SU-DHL-6 (cell line): Measurements from ENCODE around the gene ZNF519.
"Not testable (repeated sequence)": the region's sequence is repeated elsewhere in the genome, so short reads cannot be mapped to it uniquely, and the experiment has no call there.

Source experiments
- H2AFZ ChIP-seq: fragments of 200-600 bp; sonication (generic); 2 replicates; pipeline ENCODE4 v1.6.1; 2014; ENCODE audit warnings: low read depth, mild to moderate bottlenecking, moderate library complexity, mixed read lengths, antibody characterized with exemption, low read length; ENCODE audit not compliant: severe bottlenecking
- H3F3A ChIP-seq: fragments of 200-600 bp; shearing (Covaris generic); 2 replicates; pipeline ENCODE4 v1.6.0; 2016; ENCODE audit warnings: antibody characterized with exemption, mild to moderate bottlenecking; ENCODE audit not compliant: insufficient read depth
- H3K27ac ChIP-seq: fragments of 200-600 bp; sonication (generic); 2 replicates; pipeline ENCODE4 v1.5.1; 2016; ENCODE audit warnings: low read depth, mild to moderate bottlenecking, low read length, moderate library complexity, mixed read lengths
- H3K27me3 ChIP-seq: fragments of 200-600 bp; sonication (generic), shearing (Covaris generic); 2 replicates; pipeline ENCODE4 v1.6.0; 2014; ENCODE audit warnings: mild to moderate bottlenecking, low read length
- H3K36me3 ChIP-seq: fragments of 200-600 bp; sonication (generic); 2 replicates; pipeline ENCODE4 v1.6.1; 2014; ENCODE audit warnings: mild to moderate bottlenecking, low read length, mixed read lengths
- H3K4me2 ChIP-seq: fragments of 300-600, 200-600 bp; shearing (Covaris generic), sonication (generic); 2 replicates; pipeline ENCODE4 v1.6.0; 2014; ENCODE audit warnings: low read length, low read depth, mild to moderate bottlenecking; ENCODE audit not compliant: poor library complexity, severe bottlenecking
- H3K4me3 ChIP-seq: fragments of 200-600 bp; sonication (generic); 2 replicates; pipeline ENCODE4 v1.5.1; 2014; ENCODE audit warnings: antibody characterized with exemption, low read length, mild to moderate bottlenecking, mixed read lengths; ENCODE audit not compliant: insufficient read depth, poor library complexity, severe bottlenecking
- H3K79me2 ChIP-seq: fragments of 200-600 bp; sonication (generic); 2 replicates; pipeline ENCODE4 v1.6.1; 2014; ENCODE audit warnings: mild to moderate bottlenecking, low read length, moderate library complexity; ENCODE audit not compliant: insufficient read depth
- H3K9ac ChIP-seq: fragments of 200-600 bp; sonication (generic); 2 replicates; pipeline ENCODE4 v1.7.0; 2014; ENCODE audit warnings: mild to moderate bottlenecking, low read length
- H3K9me2 ChIP-seq: fragments of 200-600 bp; sonication (generic); replicated peaks from 2 replicates; pipeline ENCODE4 v1.6.1; 2014; ENCODE audit warnings: low read length; ENCODE audit not compliant: insufficient read depth
- H3K9me3 ChIP-seq: fragments of 200-600 bp; sonication (generic); 2 replicates; pipeline ENCODE4 v1.6.1; 2014; ENCODE audit warnings: low read length, mixed read lengths; ENCODE audit not compliant: insufficient read depth
- H4K20me1 ChIP-seq: fragments of 200-600 bp; sonication (generic); 2 replicates; pipeline ENCODE4 v1.6.1; 2014; ENCODE audit warnings: low read depth, mild to moderate bottlenecking, antibody characterized with exemption, low read length, moderate library complexity, mixed read lengths

The ZNF519 gene

DNA sequence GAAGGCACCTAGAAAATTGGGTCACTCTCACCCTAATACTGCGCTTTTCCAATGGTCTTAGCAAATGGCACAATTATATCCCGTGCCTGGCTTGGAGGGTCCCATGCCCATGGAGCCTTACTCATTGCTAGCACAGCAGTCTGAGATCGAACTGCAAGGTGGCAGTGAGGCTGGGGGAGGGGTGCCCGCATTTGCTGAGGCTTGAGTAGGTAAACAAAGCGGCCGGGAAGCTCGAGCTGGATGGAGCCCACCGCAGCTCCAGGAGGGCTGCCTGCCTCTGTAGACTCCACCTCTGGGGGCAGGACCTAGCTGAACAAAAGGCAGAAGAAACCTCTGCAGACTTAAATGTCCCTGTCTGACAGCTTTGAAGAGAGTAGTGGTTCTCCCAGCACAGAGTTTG lies 30.7 kb upstream of the ZNF519 start:
- H3K4me2 ChIP-seq, H3F3A ChIP-seq, H3K9ac ChIP-seq, H3K9me2 ChIP-seq, H3K79me2 ChIP-seq, H3K4me3 ChIP-seq, H3K36me3 ChIP-seq, H4K20me1 ChIP-seq, H3K27ac ChIP-seq, H3K27me3 ChIP-seq, H2AFZ ChIP-seq, H3K9me3 ChIP-seq: not testable (repeated sequence)

DNA sequence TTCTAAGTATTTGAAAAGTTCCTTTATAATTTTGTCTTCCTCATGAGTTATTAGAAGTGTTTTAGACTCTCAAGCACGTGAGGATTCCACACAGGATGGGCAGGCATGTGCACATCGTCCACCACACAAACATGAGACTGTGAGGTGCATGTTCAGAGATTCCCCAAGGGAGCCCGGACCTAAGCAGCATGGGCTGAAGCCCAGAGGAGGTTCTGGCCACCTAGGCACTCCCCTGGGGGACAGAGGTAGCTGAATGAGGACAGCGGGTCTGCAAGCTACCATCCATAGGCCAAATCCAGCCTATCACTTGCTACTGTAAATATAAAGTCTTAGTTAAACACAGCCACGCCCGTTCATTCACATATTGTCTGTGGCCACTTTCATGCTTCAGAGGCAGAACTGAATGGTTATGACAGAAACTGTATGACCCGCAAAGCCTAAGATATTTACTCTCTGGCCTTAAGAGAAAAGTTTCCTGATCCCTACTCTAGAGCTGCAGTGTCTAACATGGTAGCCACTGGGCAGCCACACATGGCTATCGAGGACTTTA lies 19.4 kb upstream of the ZNF519 start:
- not testable (repeated sequence) for H3K4me3 ChIP-seq, H4K20me1 ChIP-seq, H3K9me2 ChIP-seq, H3K36me3 ChIP-seq, H2AFZ ChIP-seq, H3K9me3 ChIP-seq, H3K27ac ChIP-seq, H3K27me3 ChIP-seq, H3F3A ChIP-seq, H3K79me2 ChIP-seq, H3K9ac ChIP-seq, H3K4me2 ChIP-seq

DNA sequence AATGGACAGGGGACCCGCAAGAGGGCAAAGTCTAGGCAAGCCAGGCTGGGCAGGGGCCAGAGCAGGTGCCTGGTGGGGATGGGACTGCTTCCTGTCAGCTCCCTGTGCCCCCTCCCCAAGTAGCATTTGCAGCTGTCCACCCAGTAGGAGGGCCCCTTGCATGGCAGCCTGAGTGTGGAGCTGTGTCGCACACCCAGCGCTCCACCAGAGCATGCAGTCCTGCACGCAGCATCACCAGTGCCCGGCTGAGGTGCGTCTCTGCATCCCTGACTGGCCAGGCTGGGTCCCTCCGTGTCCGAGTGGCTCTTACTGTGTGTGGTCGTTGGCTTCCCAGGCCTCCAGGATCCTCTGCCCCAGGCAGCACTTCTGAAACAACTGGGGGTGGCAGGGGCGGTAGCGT lies 18.5 kb upstream of the ZNF519 start:
- not testable (repeated sequence) for H3K9me3 ChIP-seq, H3K9me2 ChIP-seq, H3K9ac ChIP-seq, H3K4me2 ChIP-seq, H2AFZ ChIP-seq, H3K4me3 ChIP-seq, H3F3A ChIP-seq, H3K27ac ChIP-seq, H4K20me1 ChIP-seq, H3K79me2 ChIP-seq, H3K36me3 ChIP-seq, H3K27me3 ChIP-seq

DNA sequence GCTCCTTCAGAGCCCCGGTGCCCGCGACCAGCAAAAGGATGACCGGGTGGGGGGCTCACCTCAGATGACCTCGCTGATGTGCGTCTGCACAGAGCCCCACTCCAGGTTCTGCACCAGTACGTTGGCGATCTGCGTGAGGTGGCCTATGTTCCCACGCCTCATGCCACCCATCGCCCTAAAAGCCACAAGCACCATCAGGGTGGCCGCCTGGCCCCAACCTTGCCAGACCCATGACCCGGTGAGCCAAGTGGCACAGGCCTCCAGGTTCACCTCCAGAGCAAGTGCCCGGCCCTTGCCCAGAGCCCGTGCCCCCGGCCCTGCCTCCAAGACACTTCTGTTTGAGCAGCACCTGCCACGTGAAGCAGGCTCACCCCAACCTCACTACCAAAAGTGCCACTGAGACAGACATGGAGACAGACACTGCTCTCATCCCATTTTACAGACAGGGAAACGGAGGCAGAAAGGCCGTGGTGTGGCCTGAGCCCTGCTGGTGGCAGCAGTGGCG lies 17.7 kb upstream of the ZNF519 start:
- H3K36me3 ChIP-seq, H3K4me3 ChIP-seq, H3K27ac ChIP-seq, H3F3A ChIP-seq, H3K79me2 ChIP-seq, H2AFZ ChIP-seq, H3K27me3 ChIP-seq, H3K9ac ChIP-seq, H3K9me3 ChIP-seq, H3K9me2 ChIP-seq, H4K20me1 ChIP-seq, H3K4me2 ChIP-seq: not testable (repeated sequence)

DNA sequence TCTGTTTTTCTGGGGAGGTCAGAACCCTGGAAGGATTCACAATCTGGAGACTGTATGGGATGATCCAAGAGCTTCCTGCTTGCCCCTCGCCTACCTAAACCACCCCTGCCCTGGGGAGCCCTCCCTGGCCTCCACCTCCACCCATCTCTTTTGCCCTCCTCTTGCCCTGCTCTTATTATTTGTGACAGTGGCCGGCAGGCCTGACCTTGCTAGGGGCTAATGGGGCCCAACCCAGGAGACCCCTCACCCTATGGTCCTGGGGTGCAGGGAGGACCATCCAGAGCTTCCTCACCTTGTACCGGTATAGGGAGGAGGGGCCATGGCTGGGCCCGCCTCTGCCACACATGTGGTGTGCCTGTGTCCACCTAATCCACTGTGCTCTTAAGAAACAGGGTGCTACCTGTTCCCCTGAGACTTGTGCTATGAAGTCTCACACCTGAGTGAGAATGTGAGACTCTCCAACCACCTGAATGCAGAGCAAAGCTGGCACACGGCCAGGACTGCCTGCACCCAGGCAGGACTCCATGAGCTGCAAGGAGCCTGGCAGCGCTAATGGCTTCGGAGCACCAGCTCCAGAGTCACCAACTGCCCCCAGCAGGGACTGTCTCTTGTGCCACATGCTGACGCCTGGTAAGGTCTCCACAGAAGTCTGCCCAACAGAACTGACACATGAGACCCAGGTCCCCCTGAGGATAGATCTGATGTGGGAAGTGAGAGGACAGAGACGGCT lies 17.1 kb upstream of the ZNF519 start:
- H3K79me2 ChIP-seq, H3K9me2 ChIP-seq, H4K20me1 ChIP-seq, H3K27ac ChIP-seq, H3K36me3 ChIP-seq, H3K9ac ChIP-seq, H3K4me3 ChIP-seq, H3K9me3 ChIP-seq, H3K4me2 ChIP-seq, H3K27me3 ChIP-seq, H3F3A ChIP-seq, H2AFZ ChIP-seq: not testable (repeated sequence)

DNA sequence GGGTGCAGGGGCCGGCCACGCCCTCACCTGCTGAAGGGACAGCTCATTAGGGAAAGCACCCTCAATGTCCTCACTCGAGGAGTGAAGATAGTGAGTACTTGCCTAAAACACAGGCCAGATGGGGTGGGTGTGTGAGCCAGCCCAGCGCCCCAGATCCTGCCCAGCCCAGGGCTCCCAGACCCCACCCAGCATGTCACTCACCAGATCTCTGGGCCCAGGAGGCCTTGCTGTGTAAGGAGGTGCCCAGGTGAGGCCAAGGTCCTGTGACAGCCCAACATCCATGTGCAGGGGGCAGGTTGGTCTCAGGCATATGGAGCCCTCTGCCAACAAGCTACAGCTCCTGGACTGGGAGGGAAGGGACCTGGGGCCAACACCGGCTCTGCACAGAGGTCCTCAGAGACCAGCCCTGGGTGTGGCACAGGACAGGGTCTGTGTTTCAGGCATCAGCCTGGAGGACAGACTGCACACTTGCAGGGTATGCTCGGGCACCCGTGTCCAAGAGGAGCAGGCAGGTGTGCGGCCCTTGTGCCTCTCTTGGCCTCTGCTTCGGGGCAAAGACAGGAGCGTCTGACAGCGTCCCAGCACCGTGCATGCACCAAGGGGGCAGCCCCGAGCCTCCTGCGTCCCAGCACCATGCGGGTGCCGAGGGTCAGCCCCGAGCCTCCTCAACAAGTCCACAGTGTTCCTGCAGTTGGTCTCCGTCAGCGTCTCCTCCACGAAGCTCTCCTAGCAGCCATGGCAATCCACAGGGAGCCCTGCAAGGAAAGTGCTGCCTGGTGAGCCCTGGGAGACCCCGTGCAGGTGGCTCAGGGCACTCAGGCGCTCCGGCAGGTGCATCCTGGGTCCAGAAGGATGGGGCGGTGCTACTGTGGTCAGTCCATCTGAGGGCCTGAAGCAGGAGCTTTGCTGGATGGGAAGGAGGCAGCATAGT lies 16.0 kb upstream of the ZNF519 start:
- not testable (repeated sequence) for H3K27me3 ChIP-seq, H2AFZ ChIP-seq, H3K9ac ChIP-seq, H3K4me3 ChIP-seq, H3K27ac ChIP-seq, H4K20me1 ChIP-seq, H3K79me2 ChIP-seq, H3F3A ChIP-seq, H3K4me2 ChIP-seq, H3K36me3 ChIP-seq, H3K9me2 ChIP-seq, H3K9me3 ChIP-seq

DNA sequence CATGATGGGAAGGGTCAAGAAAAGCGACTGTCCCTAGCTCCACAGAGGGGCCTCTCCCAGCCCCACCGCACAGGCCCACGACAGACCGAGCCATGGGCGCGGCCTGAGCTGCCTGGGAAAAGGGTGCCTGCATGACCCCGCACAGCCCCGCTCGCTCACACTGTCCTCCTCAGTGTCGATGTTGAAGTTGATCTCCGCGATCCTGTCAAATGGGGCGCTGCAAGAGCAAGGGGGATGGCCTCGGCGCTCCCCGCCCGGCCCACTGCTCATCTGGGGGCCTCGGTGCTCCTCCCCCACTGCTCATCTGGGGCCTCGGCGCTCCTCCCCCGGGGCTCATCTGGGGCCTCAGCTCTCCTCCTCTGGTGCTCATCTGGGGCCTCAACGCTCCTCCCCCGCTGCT lies 14.5 kb upstream of the ZNF519 start:
- H3K36me3 ChIP-seq, H2AFZ ChIP-seq, H4K20me1 ChIP-seq, H3K27me3 ChIP-seq, H3K9me2 ChIP-seq, H3K4me3 ChIP-seq, H3F3A ChIP-seq, H3K9me3 ChIP-seq, H3K4me2 ChIP-seq, H3K9ac ChIP-seq, H3K27ac ChIP-seq, H3K79me2 ChIP-seq: not testable (repeated sequence)
